GM12874 (cell line): ENCODE results near the gene DYNC1H1.

Experiments used
- CTCF ChIP-seq: IDR thresholded peaks from 2 replicates; pipeline ENCODE4 v1.5.1; 2011; ENCODE audit warnings: low read depth, mild to moderate bottlenecking, control low read depth, low read length, moderate library complexity; ENCODE audit not compliant: insufficient read depth

Gene DYNC1H1

DNA sequence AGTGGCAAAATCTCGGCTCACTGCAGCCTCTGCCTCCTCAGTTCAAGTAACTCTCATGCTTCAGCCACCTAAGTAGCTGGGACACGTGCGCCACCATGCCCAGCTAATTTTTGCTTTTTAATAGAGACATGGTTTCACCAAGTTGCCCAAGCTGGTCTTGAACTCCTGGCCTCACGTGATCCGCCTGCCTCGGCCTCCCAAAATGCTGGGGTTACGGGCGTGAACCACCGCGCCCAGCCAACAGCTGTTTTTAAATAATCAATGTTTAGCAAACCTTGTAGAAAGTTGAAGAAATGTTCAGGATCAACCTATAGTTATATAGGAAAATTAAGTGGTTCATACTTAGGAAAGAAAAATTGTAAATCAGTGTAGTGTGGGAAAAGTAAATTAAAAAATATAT is 128.4 kb downstream of the DYNC1H1 start:
- no peak for TF ChIP-seq CTCF

- TF ChIP-seq CTCF: no peak
Measured at GRCh38 chr14:102094101-102094500, 129.7 kb downstream of the DYNC1H1 start.

DNA sequence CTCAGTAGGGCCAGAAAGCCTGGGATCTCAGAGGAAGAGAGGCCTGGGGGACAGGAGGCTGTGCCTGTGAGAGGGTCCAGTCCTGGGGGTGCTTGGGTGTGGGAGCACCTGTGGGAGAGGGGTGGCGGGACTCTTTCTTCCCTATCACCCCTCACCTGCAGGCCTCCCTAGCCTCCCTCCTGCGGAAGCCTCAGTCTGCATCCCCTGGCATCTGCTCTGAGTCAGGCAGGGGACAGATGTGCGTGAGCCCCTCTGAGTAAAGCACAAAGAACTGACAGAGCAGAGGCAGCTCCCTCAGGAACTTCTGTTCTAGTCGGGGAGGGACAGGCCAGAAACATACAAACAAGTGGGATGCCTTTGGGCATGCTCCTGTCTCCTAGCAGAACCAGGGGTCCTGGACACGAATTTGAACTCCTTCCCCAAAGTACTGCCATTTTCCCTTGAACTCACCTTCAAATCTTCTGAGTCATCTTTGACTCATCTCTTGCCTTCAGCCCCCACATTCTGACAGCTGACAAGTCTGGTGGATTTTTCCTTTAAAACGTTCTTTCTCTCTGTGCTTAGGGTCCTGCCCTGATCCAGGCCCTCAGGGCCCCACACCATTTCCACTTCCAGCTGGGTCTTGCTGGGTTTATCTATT is 131.0 kb downstream of the DYNC1H1 start:
- TF ChIP-seq CTCF: no peak

- TF ChIP-seq CTCF: no peak
Measured at GRCh38 chr14:102095871-102096568, 131.6 kb downstream of the DYNC1H1 start.

GRCh38 chr14:102096569-102097188 is 132.3 kb downstream of the DYNC1H1 start:
- TF ChIP-seq CTCF: peak; percentile 73

DNA sequence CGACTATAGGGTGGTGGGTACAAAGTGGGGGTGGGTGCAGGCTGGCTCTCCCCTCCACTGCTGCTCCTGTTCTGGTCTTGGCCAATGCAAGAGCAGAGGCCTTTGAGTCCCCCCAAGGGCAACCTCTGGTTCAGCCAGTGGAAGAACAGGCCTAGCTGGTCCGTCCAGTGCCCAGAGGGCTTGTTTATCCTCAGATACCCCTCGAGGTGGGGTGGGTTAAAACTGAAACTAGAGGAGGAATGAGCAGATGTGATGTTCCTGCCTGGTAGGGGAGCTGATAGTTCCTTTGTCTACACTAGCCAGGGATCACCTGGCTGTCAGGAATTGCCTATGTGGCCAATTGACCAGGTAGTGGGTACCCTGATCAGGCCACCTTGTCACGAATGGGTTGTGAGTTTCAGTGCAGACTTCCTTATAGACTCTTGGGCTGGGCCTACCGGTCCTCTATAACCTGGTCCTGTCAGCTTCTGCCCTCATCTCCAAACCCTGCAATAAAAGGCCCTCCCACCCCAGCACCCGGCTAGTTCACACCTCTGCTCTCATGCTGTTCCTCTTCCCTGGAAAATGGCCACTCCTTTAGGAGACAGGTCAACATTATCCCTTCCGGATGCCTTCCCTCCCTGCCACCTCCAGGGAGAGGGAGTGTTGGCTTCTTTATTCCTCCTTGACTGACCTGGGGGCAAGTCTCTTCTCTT is 133.2 kb downstream of the DYNC1H1 start:
- TF ChIP-seq CTCF: no peak

- TF ChIP-seq CTCF: no peak
Measured at GRCh38 chr14:102103062-102103695, 138.8 kb downstream of the DYNC1H1 start.
